Aorta (tissue), 5 donors: ENCODE data around the gene CCND1. TPM values are rescaled to one million over a fixed set of nuclear protein-coding genes. Genes with fewer than 3 reads are reported as not detected.
A peak's percentile ranks its signal among the peaks of the same experiment; 100 is the strongest.

Experiments used
- ATAC-seq: fragments of 200-7000 bp; cut with Tn5 transposase; one replicate; pipeline ENCODE4 v1.9.1; 2022; ENCODE audit warnings: moderate library complexity; ENCODE audit not compliant: low FRiP score
- DNase-seq, 2 donors: peaks; one replicate each; pipeline ENCODE4 v3.0.0-alpha.2; 2020
- H3K27ac ChIP-seq, 2 donors: one replicate each; pipeline ENCODE4 v1.5.1; 2013; ENCODE audit warnings: low read length in 2 of 2, mild to moderate bottlenecking in 2 of 2, moderate library complexity in 2 of 2, control low read depth in 1 of 2, inconsistent platforms in 1 of 2, low read depth in 1 of 2
- H3K27me3 ChIP-seq, 2 donors: one replicate each; pipeline ENCODE4 v1.6.1; 2013; ENCODE audit warnings: control low read depth in 1 of 2, low read length in 1 of 2, mild to moderate bottlenecking in 1 of 2, moderate library complexity in 1 of 2; ENCODE audit not compliant: insufficient read depth in 2 of 2, control insufficient read depth in 1 of 2
- H3K36me3 ChIP-seq, 2 donors: one replicate each; pipeline ENCODE4 v1.6.1; 2013; ENCODE audit warnings: control low read depth in 1 of 2, low read length in 1 of 2, mild to moderate bottlenecking in 1 of 2; ENCODE audit not compliant: insufficient read depth in 2 of 2, control insufficient read depth in 1 of 2
- H3K4me1 ChIP-seq, 2 donors: one replicate each; pipeline ENCODE4 v1.6.1; 2013; ENCODE audit warnings: low read length in 2 of 2, control low read depth in 1 of 2, mild to moderate bottlenecking in 1 of 2, moderate library complexity in 1 of 2; ENCODE audit not compliant: insufficient read depth in 2 of 2, control insufficient read depth in 1 of 2
- H3K4me3 ChIP-seq, 2 donors: one replicate each; pipeline ENCODE4 v1.5.1; 2013; ENCODE audit warnings: low read length in 2 of 2, control low read depth in 1 of 2, mild to moderate bottlenecking in 1 of 2
- H3K9me3 ChIP-seq: one replicate; pipeline ENCODE4 v1.6.1; 2013; ENCODE audit warnings: mild to moderate bottlenecking, low read length; ENCODE audit not compliant: control insufficient read depth
- WGBS, 2 donors: extraction: QIAGEN DNeasy Blood & Tissue Kit; methylation state at CpG; one replicate each; pipeline ENCODE4 v1.1.7; 2013; 5-methylcytosine and 5-hydroxymethylcytosine counted together
- intact Hi-C, 2 donors: fragments of 100-400 bp; cut with DNase I; formaldehyde crosslinking; loops; one replicate each; pipeline versions ENCODE4 v1.14.2 to v1.15.0; 2022
- polyA plus RNA-seq, 2 donors: library from polyadenylated mRNA; stranded (reverse); fragments of 200-250 nt; gene quantifications; one replicate each; pipeline ENCODE4 v1.2.3, GENCODE V29; 2013
- total RNA-seq, 2 donors: library from RNA; stranded (reverse); fragmentation: NEBNext Ultra II Directional; extraction: Animal tissue kit (Norgen Biotek cat#: 25700); gene quantifications; one replicate each; pipeline ENCODE4 v1.2.1, GENCODE V29; 2021
- donor health status: healthy with polysubstance abuse.
- donor health status: Bipolar disorder and iron deficiency.
- donor health status: DM: no; HTN: no; CAD: no.
- donor health status: DM: no; HTN: no; CAD: no.
- donor health status: DM: yes; HTN: yes; CAD: no.

Gene CCND1
- total and polyA plus RNA-seq, 4 donors: 20.9 to 102 (median 71.2) TPM

DNA sequence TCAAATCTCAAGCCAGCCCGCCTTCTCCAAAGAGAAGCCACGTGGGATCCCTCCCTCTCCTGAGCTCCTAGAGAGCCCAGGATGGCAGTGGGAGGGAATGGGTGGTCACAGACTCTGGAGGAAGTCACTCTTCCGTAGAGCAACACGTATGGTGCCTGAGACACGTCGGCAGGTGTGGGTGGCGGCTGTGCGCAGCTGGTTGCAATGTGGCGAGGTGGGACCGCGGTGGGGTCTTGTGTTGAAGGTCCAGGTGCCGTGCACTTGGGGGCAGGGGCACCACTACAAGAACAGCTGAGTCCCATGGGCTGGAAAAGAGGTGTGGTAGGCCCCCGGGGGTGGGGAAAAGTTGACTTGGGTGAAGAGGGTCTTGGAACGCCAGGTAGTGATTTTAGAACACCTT, 13.4 kb upstream of the CCND1 start:
- no peaks in the 10 kb centered on the region for H3K27me3 ChIP-seq
- whole genome bisulfite sequencing, 2 donors: 83 to 84% methylated on average over 14 of the region's 14 CpGs
- DNase-seq (no peak), ATAC-seq (no peak)
- H3K4me3 ChIP-seq: no peak overlapping the region
- no peaks in the 10 kb centered on the region for H3K36me3 ChIP-seq
- no peaks in the 10 kb centered on the region for H3K9me3 ChIP-seq
- no peaks in the 10 kb centered on the region for H3K4me1 ChIP-seq
- no peak overlapping the region for H3K27ac ChIP-seq
- intact Hi-C loops: no loop called here

DNA sequence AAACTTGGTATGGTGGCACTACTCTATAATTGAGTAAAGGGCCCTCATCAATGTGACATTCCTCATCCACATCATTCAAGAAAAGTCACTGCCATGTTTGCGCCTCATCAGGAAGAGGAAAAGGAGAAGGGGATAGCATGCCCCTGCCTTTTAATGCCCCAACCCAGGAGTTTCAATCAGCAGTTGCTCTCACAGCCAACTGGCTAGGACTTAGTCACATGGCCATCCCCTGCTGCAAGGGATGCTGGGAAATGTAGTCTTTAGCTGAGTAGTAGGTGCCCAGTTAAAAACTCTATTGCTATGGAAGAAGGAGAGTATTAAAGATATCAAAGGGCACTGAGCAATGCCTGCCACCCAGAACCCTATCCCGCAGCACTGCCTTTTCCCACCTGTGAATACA, 10.9 kb upstream of the CCND1 start:
- 92 to 98% methylated on average over 2 of the region's 2 CpGs for WGBS, 2 donors
- intact Hi-C loops: no loop called here
- no peak for ATAC-seq

DNA sequence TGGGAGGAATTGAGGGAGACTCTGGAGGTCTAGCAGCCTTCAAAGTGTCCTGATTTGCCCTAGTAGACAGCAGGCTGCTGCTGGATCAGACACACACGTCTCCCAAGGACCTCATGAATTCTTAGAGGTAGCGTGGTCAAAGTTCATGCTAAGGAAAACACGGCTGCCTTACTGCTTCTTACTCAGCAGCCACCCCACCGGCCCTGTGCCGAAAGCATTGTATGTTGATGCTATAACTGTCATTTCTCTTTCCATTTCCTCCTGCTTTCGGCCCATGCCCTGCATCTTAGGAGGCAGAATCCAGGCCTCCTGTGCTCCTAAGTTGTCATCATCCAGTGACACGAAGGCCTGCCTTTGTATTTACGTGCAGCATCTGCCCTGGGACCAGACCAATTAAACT, 10.5 kb upstream of the CCND1 start:
- no peak overlapping the region for H3K27ac ChIP-seq
- no peaks in the 10 kb centered on the region for H3K9me3 ChIP-seq
- no peaks in the 10 kb centered on the region for H3K4me1 ChIP-seq
- H3K36me3 ChIP-seq: no peaks in the 10 kb centered on the region
- no peaks in the 10 kb centered on the region for H3K27me3 ChIP-seq
- DNase-seq: no peak
- WGBS, 2 donors: 90 to 91% methylated on average over 8 of the region's 8 CpGs
- no peak for ATAC-seq
- intact Hi-C loops: no loop called here
- H3K4me3 ChIP-seq: no peak overlapping the region

More for the DNA sequence above, 10.9 kb upstream of the CCND1 start:
- no peaks in the 10 kb centered on the region for H3K27me3 ChIP-seq
- no peaks in the 10 kb centered on the region for H3K9me3 ChIP-seq
- H3K4me1 ChIP-seq: no peaks in the 10 kb centered on the region
- H3K27ac ChIP-seq: no peak overlapping the region
- DNase-seq: no peak
- H3K4me3 ChIP-seq: no peak overlapping the region
- no peaks in the 10 kb centered on the region for H3K36me3 ChIP-seq

DNA sequence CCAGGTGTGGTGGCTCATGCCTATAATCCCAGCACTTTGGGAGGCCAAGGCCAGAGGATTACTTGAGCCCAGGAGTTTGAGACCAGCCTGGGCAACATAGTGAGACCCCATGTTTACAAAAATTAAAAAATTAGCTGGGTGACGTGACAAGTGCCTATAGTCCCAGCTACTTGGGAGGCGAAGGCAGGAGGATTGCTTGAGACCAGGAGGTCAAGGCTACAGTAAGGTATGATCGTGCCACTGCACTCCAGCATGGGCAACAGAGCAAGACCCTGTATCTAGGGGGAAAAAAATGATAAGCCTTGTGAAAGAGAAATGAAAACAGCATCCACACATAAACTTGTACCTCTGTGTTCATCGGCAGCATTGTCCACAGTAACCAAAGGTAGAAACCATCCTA, 8.1 kb upstream of the CCND1 start:
- intact Hi-C loops: no loop called here

GRCh38 chr11:69634069-69634468, 6.9 kb upstream of the CCND1 start:
- WGBS, 2 donors: 86 to 96% methylated on average over 6 of the region's 6 CpGs

More for the DNA sequence above, 8.1 kb upstream of the CCND1 start:
- ATAC-seq (no peak), DNase-seq (no peak)
- Histone ChIP-seq H3K36me3 (no peaks in the 10 kb centered on the region), H3K4me1 (no peaks in the 10 kb centered on the region), H3K4me3 (no peak overlapping the region), H3K9me3 (no peaks in the 10 kb centered on the region), H3K27ac (no peak overlapping the region), H3K27me3 (no peaks in the 10 kb centered on the region)
- 95 to 97% methylated on average over 4 of the region's 4 CpGs for WGBS, 2 donors

DNA sequence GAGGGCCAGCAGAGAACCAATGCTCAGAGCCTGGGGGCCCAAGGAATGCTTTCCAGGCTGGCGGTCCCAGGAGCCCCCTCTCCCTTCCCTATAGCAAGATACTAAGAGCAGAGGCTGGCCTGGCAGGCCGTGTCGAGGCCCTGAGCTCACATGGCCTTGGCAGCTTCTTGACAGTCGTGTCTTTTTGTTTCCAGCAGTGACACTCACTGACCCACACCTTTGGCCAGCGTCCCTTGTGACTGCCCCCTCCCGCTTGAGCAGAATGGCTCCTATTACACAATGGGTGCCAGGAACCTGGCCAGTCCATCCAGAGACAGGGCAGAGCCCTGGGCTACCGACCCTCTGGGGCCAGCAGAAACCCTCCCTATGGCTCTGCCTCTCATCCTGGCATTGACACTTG, 6.4 kb upstream of the CCND1 start:
- intact Hi-C loops: no loop called here
- no peaks in the 10 kb centered on the region for H3K9me3 ChIP-seq
- no peak overlapping the region for H3K4me3 ChIP-seq
- DNase-seq (peak in 1 of 2 donors; percentile 59), ATAC-seq (no peak)
- no peaks in the 10 kb centered on the region for H3K4me1 ChIP-seq
- WGBS, 2 donors: 91 to 93% methylated on average over 7 of the region's 7 CpGs
- no peaks in the 10 kb centered on the region for H3K27me3 ChIP-seq
- no peak overlapping the region for H3K27ac ChIP-seq
- no peaks in the 10 kb centered on the region for H3K36me3 ChIP-seq

More at GRCh38 chr11:69634069-69634468, 6.9 kb upstream of the CCND1 start:
- H3K27me3 ChIP-seq: no peaks in the 10 kb centered on the region
- DNase-seq: peak in 1 of 2 donors; percentile 41
- H3K27ac ChIP-seq: no peak overlapping the region
- H3K4me3 ChIP-seq: no peak overlapping the region
- no peaks in the 10 kb centered on the region for H3K36me3 ChIP-seq
- no peaks in the 10 kb centered on the region for H3K9me3 ChIP-seq
- H3K4me1 ChIP-seq: no peaks in the 10 kb centered on the region
- intact Hi-C loops: no loop called here
- ATAC-seq: no peak

DNA sequence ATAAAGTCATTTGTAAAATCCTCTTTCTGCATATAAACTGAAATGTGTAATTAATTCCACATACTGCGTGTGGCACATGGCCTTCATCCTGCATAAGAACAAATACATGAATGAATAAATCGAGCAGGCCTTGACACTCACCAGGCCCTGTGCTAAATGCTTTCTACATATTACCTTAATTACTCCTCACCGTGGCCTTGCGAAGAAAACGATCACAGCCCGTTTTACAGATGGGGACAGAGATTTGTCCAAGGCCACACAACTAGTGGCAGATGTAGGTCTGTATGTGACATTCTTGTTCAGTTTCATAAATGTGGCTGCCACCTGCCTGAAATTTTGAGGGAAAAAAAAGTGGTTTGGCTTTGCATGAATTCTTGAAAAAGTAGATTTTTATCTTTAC, 5.8 kb upstream of the CCND1 start:
- Histone ChIP-seq H3K27me3 (no peaks in the 10 kb centered on the region), H3K9me3 (no peaks in the 10 kb centered on the region), H3K4me3 (no peak overlapping the region), H3K27ac (no peak overlapping the region), H3K4me1 (no peaks in the 10 kb centered on the region), H3K36me3 (no peaks in the 10 kb centered on the region)
- ATAC-seq: no peak
- DNase-seq: peak in 1 of 2 donors; percentile 20
- intact Hi-C loops: loop anchor here in 1 of 2 donors (5.0 kb wide), 1 partner anchor 138 kb away; no protein-coding TSS in a partner anchor
- 95% methylated on average over 6 of the region's 6 CpGs for WGBS, 2 donors

DNA sequence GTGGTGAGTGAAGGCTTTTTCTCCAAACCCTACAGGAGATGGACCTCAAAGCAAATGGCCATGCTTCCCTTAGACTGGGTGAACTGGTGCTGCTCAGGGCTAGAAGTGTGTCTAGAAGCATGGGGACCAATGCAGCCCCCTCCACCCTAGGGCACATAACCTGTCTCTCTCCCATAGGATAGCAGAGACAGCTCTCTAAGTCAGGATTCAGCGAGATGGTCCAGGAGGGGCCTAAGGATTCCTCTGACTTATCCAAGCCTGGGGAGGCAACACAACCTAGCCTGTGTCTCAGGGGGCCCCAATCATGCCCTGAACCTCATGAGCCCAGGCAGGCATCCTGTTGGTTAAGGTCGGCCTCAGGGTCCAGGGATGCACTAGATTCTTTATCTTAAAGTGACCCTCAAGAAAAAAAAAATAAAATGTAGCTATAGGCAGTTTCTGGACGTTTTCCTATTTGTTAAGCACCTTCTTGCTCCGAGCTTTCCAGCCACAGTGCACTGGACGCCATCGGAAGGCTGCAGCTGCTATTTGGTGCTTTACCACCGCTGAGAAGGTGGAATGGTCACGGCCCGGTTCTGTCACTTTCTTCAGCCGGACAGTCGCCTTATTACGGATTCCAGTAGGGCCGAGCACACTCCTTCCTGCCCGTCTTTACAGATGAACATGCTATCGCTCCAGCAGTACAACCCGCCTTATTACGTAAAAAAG, 5.0 kb upstream of the CCND1 start:
- Histone ChIP-seq H3K4me3 (no peak overlapping the region), H3K4me1 (no peaks in the 10 kb centered on the region), H3K9me3 (no peaks in the 10 kb centered on the region), H3K27ac (no peak overlapping the region), H3K27me3 (peaks cover 0 to under 1% of the 10 kb centered on the region in 2 donors), H3K36me3 (no peaks in the 10 kb centered on the region)
- 15 to 19% methylated on average over 17 of the region's 17 CpGs for WGBS, 2 donors
- ATAC-seq (no peak), DNase-seq (peak in 1 of 2 donors; percentile 41)
- intact Hi-C loops: loop anchor here in 1 of 2 donors (5.0 kb wide), 1 partner anchor 139 kb away; no protein-coding TSS in a partner anchor
